H1 (cell line): ENCODE measurements around the gene CDHR2. TPM values are rescaled to one million over a fixed set of nuclear protein-coding genes. Genes with fewer than 3 reads are reported as not detected.

ENCODE experiments used
- CTCF ChIA-PET: fragments of 300-600 bp; sonication (Branson Sonifier 250); formaldehyde crosslinking; loops from one replicate; lab custom pipeline; 2021; ENCODE audit not compliant: partially characterized antibody; lab: Charles Lee
- POLR2A ChIA-PET: fragments of 300-600 bp; sonication (Branson Sonifier 250); formaldehyde crosslinking; loops from one replicate; lab custom pipeline; 2021; ENCODE audit warnings: inconsistent platforms; ENCODE audit not compliant: partially characterized antibody; lab: Charles Lee
- DNase-seq, 2 experiments: peaks; one replicate each; pipeline versions ENCODE4 v3.0.0 to v3.0.0-alpha.2; 2010 to 2022; ENCODE audit warnings: low spot score in 2 of 2, low read depth in 1 of 2, mixed read lengths in 1 of 2
- FAIRE-seq: peaks from 2 replicates; lab custom pipeline; 2011; peaks lifted over from hg19 to GRCh38; lab: Jason Lieb, UNC
- H2AFZ ChIP-seq: 2 replicates; pipeline ENCODE4 v1.8.1; 2012; ENCODE audit warnings: low read length, inconsistent platforms
- H2AK5ac ChIP-seq: 2 replicates; pipeline ENCODE4 v1.6.1; 2013; ENCODE audit warnings: low read depth, low read length
- H2BK120ac ChIP-seq: replicated peaks from 2 replicates; pipeline ENCODE3; 2013; ENCODE audit warnings: low read depth, low read length, inconsistent platforms
- H2BK12ac ChIP-seq: 2 replicates; pipeline ENCODE4 v1.6.1; 2013; ENCODE audit warnings: low read depth, low read length
- H2BK15ac ChIP-seq: 2 replicates; pipeline ENCODE4 v1.6.1; 2013; ENCODE audit warnings: low read length
- H2BK20ac ChIP-seq: 2 replicates; pipeline ENCODE4 v1.6.1; 2013; ENCODE audit warnings: low read length
- H2BK5ac ChIP-seq: 2 replicates; pipeline ENCODE4 v1.6.1; 2013; ENCODE audit warnings: low read depth, low read length
- H3K14ac ChIP-seq: 2 replicates; pipeline ENCODE4 v1.6.1; 2013; ENCODE audit warnings: inconsistent platforms; ENCODE audit not compliant: insufficient read length
- H3K18ac ChIP-seq: 2 replicates; pipeline ENCODE4 v1.6.1; 2013; ENCODE audit warnings: low read length; ENCODE audit errors: extremely low read depth
- H3K23ac ChIP-seq: 2 replicates; pipeline ENCODE4 v1.6.1; 2013; ENCODE audit warnings: inconsistent platforms; ENCODE audit not compliant: insufficient read length
- H3K23me2 ChIP-seq: 2 replicates; pipeline ENCODE4 v1.6.1; 2013; ENCODE audit warnings: low read depth, low read length
- H3K27ac ChIP-seq: 2 replicates; pipeline ENCODE4 v1.6.1; 2011; ENCODE audit warnings: low read depth, low read length, inconsistent platforms
- H3K27me3 ChIP-seq, 4 experiments: replicated peaks in 1 of 4; 1 replicate in 1 of 4; 2 replicates in 3 of 4; pipeline versions ENCODE4 v1.6.1 to v1.8.1; 2011 to 2013; ENCODE audit warnings: low read length in 3 of 4, mild to moderate bottlenecking in 3 of 4, inconsistent platforms in 2 of 4, mixed read lengths in 2 of 4, moderate library complexity in 1 of 4; ENCODE audit not compliant: control insufficient read depth in 3 of 4, insufficient read depth in 3 of 4; ENCODE audit errors: extremely low read depth in 1 of 4
- H3K36me3 ChIP-seq, 4 experiments: 2 replicates each; pipeline versions ENCODE4 v1.6.1 to v1.8.1; 2011 to 2013; ENCODE audit warnings: mild to moderate bottlenecking in 4 of 4, low read length in 3 of 4, moderate library complexity in 2 of 4, control low read depth in 1 of 4, inconsistent platforms in 1 of 4; ENCODE audit not compliant: insufficient read depth in 4 of 4, control insufficient read depth in 2 of 4
- H3K4ac ChIP-seq: replicated peaks from 2 replicates; pipeline ENCODE3; 2013; ENCODE audit warnings: low read length, low read depth, mixed read lengths, inconsistent platforms; ENCODE audit not compliant: insufficient read length
- H3K4me1 ChIP-seq, 4 experiments: replicated peaks in 1 of 4; 1 replicate in 1 of 4; 2 replicates in 3 of 4; pipeline versions ENCODE4 v1.6.1 to v1.8.1; 2011 to 2013; ENCODE audit warnings: low read length in 3 of 4, inconsistent platforms in 2 of 4, mixed read lengths in 1 of 4; ENCODE audit not compliant: insufficient read depth in 4 of 4, control insufficient read depth in 3 of 4
- H3K4me2 ChIP-seq, 2 experiments: 2 replicates each; pipeline versions ENCODE4 v1.6.1 to v1.8.1; 2011 to 2013; ENCODE audit warnings: low read depth in 2 of 2, low read length in 2 of 2, control low read depth in 1 of 2, inconsistent platforms in 1 of 2, mild to moderate bottlenecking in 1 of 2; ENCODE audit not compliant: insufficient read depth in 1 of 2
- H3K4me3 ChIP-seq, 4 experiments: fragments of 200-600, 300-600 bp in 1 of 4; sonication (generic), shearing (Covaris generic), sonication (Bioruptor Twin) in 1 of 4; 2 replicates each; pipeline versions ENCODE4 v1.5.1 to v1.8.1; 2011 to 2016; ENCODE audit warnings: low read length in 4 of 4, low read depth in 3 of 4, control low read depth in 2 of 4, inconsistent platforms in 2 of 4, mild to moderate bottlenecking in 2 of 4, mixed read lengths in 1 of 4, moderate library complexity in 1 of 4; ENCODE audit not compliant: insufficient read depth in 2 of 4; ENCODE audit errors: extremely low read depth in 1 of 4
- H3K56ac ChIP-seq: replicated peaks from 2 replicates; pipeline ENCODE3; 2013; ENCODE audit warnings: low read depth, mild to moderate bottlenecking, mixed read lengths, low read length, inconsistent platforms; ENCODE audit not compliant: insufficient read length
- H3K79me1 ChIP-seq: 2 replicates; pipeline ENCODE4 v1.6.1; 2013; ENCODE audit warnings: low read depth, low read length, control low read depth
- H3K79me2 ChIP-seq, 2 experiments: 2 replicates each; pipeline versions ENCODE4 v1.6.1 to v1.8.1; 2012 to 2013; ENCODE audit warnings: low read length in 2 of 2, mild to moderate bottlenecking in 2 of 2, inconsistent platforms in 1 of 2; ENCODE audit not compliant: insufficient read depth in 2 of 2, control insufficient read depth in 1 of 2
- H3K9ac ChIP-seq, 4 experiments: replicated peaks in 1 of 4; 1 replicate in 1 of 4; 2 replicates in 3 of 4; pipeline versions ENCODE4 v1.6.1 to v1.8.1; 2011 to 2013; ENCODE audit warnings: low read depth in 3 of 4, low read length in 3 of 4, control low read depth in 2 of 4, mild to moderate bottlenecking in 2 of 4, moderate library complexity in 2 of 4, inconsistent platforms in 1 of 4; ENCODE audit errors: extremely low read depth in 1 of 4
- H3K9me3 ChIP-seq, 2 experiments: 2 replicates each; pipeline versions ENCODE4 v1.6.1 to v1.8.1; 2012 to 2013; ENCODE audit warnings: mild to moderate bottlenecking in 2 of 2, moderate library complexity in 2 of 2, control low read depth in 1 of 2, inconsistent platforms in 1 of 2, low read depth in 1 of 2, low read length in 1 of 2, mixed read lengths in 1 of 2; ENCODE audit not compliant: insufficient read depth in 2 of 2
- H4K20me1 ChIP-seq, 2 experiments: replicated peaks in 1 of 2; 2 replicates each; pipeline versions ENCODE3 to v1.8.1; 2011 to 2013; ENCODE audit warnings: inconsistent platforms in 2 of 2, low read length in 2 of 2, mild to moderate bottlenecking in 1 of 2; ENCODE audit not compliant: insufficient read depth in 2 of 2, control insufficient read depth in 1 of 2
- H4K5ac ChIP-seq: 2 replicates; pipeline ENCODE4 v1.6.1; 2013; ENCODE audit warnings: low read length, low read depth, mixed read lengths, inconsistent platforms; ENCODE audit not compliant: insufficient read length
- H4K8ac ChIP-seq: 2 replicates; pipeline ENCODE4 v1.8.0; 2013; ENCODE audit warnings: mild to moderate bottlenecking, moderate library complexity, low read length, inconsistent platforms; ENCODE audit not compliant: insufficient read depth; ENCODE audit errors: extremely low read depth
- H4K91ac ChIP-seq: replicated peaks from 2 replicates; pipeline ENCODE3; 2013; ENCODE audit warnings: low read length, mixed read lengths, inconsistent platforms; ENCODE audit not compliant: insufficient read length
- CHD1 ChIP-seq: IDR thresholded peaks from 2 replicates; pipeline ENCODE4 v1.6.1; 2012; ENCODE audit warnings: low read depth, low read length, improper control_type of control experiment
- CREB1 ChIP-seq: IDR thresholded peaks from 2 replicates; pipeline ENCODE4 v1.6.1; 2012; ENCODE audit warnings: inconsistent platforms
- GTF2F1 ChIP-seq: IDR thresholded peaks from 2 replicates; pipeline ENCODE4 v1.6.1; 2012; ENCODE audit warnings: low read depth, low read length, improper control_type of control experiment, borderline replicate concordance
- HDAC6 ChIP-seq: IDR thresholded peaks from one replicate; pipeline ENCODE4 v1.7.1; 2012; ENCODE audit warnings: low read depth, mild to moderate bottlenecking, inconsistent platforms, low read length, moderate library complexity
- POLR2AphosphoS5 ChIP-seq: IDR thresholded peaks from 2 replicates; pipeline ENCODE4 v1.6.1; 2011; ENCODE audit warnings: low read depth, low read length
- POU5F1 ChIP-seq: IDR thresholded peaks from 2 replicates; pipeline ENCODE4 v1.6.1; 2011; ENCODE audit warnings: low read depth, mild to moderate bottlenecking, low read length, moderate library complexity
- SIRT6 ChIP-seq: IDR thresholded peaks from one replicate; pipeline ENCODE4 v1.7.1; 2012; ENCODE audit warnings: low read length, inconsistent platforms
- TEAD4 ChIP-seq: IDR thresholded peaks from 2 replicates; pipeline ENCODE4 v1.6.1; 2012; ENCODE audit warnings: low read depth, low read length, inconsistent platforms, mixed read lengths
- ZNF274 ChIP-seq: IDR thresholded peaks from 2 replicates; pipeline ENCODE4 v1.7.0; 2012; ENCODE audit warnings: low read length, borderline replicate concordance; ENCODE audit errors: extremely low read depth
- WGBS, 2 experiments: shearing (Covaris generic) in 1 of 2; methylation state at CpG; one replicate each; pipeline versions ENCODE4 v1.1.6 to v1.1.7; 2013 to 2015; ENCODE audit warnings: low lambda C conversion rate in 2 of 2, mixed read lengths in 2 of 2, inconsistent platforms in 1 of 2, low coverage in 1 of 2, missing lambda C conversion rate in 1 of 2; ENCODE audit not compliant: insufficient replicate concordance in 2 of 2, insufficient coverage in 1 of 2, insufficient read length in 1 of 2; ENCODE audit errors: extremely low coverage in 1 of 2, missing lambda C conversion rate in 1 of 2; 5-methylcytosine and 5-hydroxymethylcytosine counted together
- polyA plus RNA-seq, 7 experiments: library from polyadenylated mRNA; depleted of rRNA in 3 of 7; stranded (reverse) in 5 of 7; unstranded in 2 of 7; fragments of >200 nt in 5 of 7; fragments of 200-250 nt in 2 of 7; gene quantifications; 1 replicate in 5 of 7; 2 replicates in 1 of 7; 4 replicates in 1 of 7; pipeline versions ENCODE4 v1.2.1 to v1.2.3, GENCODE V29; 2011 to 2013; ENCODE audit warnings: missing spikeins in 2 of 7, mixed read lengths in 2 of 7
- total RNA-seq: library from RNA; stranded (reverse); fragmentation: NEBNext Ultra II Directional; extraction: Animal tissue kit (Norgen Biotek cat#: 25700); gene quantifications from 2 replicates; pipeline ENCODE4 v1.2.1, GENCODE V29; 2021

Gene CDHR2
- total and polyA plus RNA-seq, 2 of the 8 experiments (the other 6 are each of a cell fraction or from before 2014, with no cell fraction given), result 0.02 to 0.43 TPM

GRCh38 chr5:176590035-176590717 lies 41.0 kb downstream of the CDHR2 start:
- ChIA-PET CTCF (interaction anchor here (0.6 to 1.8 kb wide), 6 partner anchors 11 to 105 kb away, joined by 3 to 9 read pairs (median 4); no protein-coding TSS in a partner anchor), POLR2A (interaction anchor here (1.0 kb wide), 1 partner anchor 11 kb away, joined by 3 read pairs; no protein-coding TSS in a partner anchor)
- Histone ChIP-seq H2AK5ac (no peak overlapping the region), H2AFZ (no peak overlapping the region), H3K23ac (no peak overlapping the region), H3K79me2 (no peaks in the 10 kb centered on the region), H3K9me3 (peaks cover 11 to 14% of the 10 kb centered on the region in 2 experiments; a peak in 3 of 4 replicates), H2BK20ac (no peak overlapping the region), H3K4me1 (no peaks in the 10 kb centered on the region), H2BK120ac (no peak overlapping the region), H3K4me2 (no peak overlapping the region), H3K9ac (no peak overlapping the region; a peak in 1 of 7 replicates), H4K91ac (no peak overlapping the region), H2BK12ac (no peak overlapping the region), H3K27ac (no peak overlapping the region), H4K8ac (no peak overlapping the region), H3K56ac (no peak overlapping the region), H3K14ac (no peak overlapping the region), H3K4me3 (no peak overlapping the region), H2BK15ac (no peak overlapping the region), H3K18ac (no peak overlapping the region), H4K20me1 (peaks cover 0 to 14% of the 10 kb centered on the region in 2 experiments), H3K27me3 (no peaks in the 10 kb centered on the region; a peak in 1 of 7 replicates), H3K36me3 (no peaks in the 10 kb centered on the region), H3K79me1 (no peaks in the 10 kb centered on the region), H3K23me2 (peaks cover 19% of the 10 kb centered on the region; the same call in 1 of the 2 replicates), H3K4ac (no peak overlapping the region), H2BK5ac (no peak overlapping the region), H4K5ac (no peak overlapping the region)
- DNase-seq (no peak), FAIRE-seq (no peak)
- TF ChIP-seq CHD1 (no peak), GTF2F1 (no peak), CREB1 (no peak), ZNF274 (no peak), SIRT6 (no peak), POLR2AphosphoS5 (no peak), HDAC6 (no peak), TEAD4 (no peak), POU5F1 (no peak)
- WGBS, 2 experiments, result 90% methylated on average over 17 of the region's 17 CpGs; no CpG with 5 or more reads in 1 of the 2 experiments
